ENCODE data around the gene COL2A1. TPM values are rescaled to one million over a fixed set of nuclear protein-coding genes. Genes with fewer than 3 reads are reported as not detected.

COL2A1 gene
- total RNA-seq, 1 experiment from 2014 or later: 10.8 TPM

DNA sequence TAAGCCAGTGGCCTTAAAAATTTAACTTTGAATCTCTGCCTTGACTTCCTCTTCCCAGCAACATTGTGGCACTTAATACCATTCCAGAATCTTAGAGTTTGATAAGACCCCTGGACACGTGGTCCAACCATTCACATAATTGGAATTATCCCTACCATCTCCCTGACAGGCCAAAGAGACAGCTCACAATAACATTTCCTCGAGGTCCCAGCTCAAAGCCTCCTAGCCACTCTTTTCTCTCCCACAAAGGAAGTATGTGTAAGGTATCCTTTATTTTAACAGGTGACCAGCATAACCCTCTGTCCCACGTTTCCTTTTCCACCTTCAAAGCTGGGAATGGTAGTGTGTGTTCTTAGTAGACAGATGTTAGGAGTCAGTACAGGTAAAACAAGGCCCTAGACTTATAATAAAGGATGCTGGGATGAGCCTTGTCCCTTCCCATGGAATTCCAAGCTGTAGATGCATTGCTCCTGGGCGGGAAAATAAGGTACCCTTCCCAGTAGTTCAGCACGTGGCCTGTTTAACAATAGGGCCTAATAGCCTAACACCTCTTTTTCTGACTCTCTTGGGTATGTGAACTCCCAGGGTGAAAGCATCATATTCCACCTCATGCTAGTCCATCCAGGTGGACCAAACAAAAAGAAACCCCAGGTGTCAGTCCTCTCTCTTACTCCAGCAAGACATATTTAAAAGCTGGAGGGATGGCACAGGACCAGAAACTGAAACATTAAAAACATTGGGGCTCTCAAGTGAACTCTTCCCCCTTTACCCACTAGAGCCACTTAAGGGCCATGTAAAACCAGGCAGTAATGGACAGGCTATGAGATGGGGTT lies 37.5 kb upstream of the COL2A1 start:
- peaks cover 23% of the 10 kb centered on the region in 2 experiments for H3K4me1 Mint-ChIP-seq
- Histone ChIP-seq H4K8ac (replicated peaks; ENCODE audit: insufficient read length, low read depth, low read length) (no peak overlapping the region), H2AK5ac (ENCODE audit: insufficient read length, low read length) (no peak overlapping the region), H4K20me1 (ENCODE audit: control insufficient read depth, insufficient read depth, insufficient read length) (no peaks in the 10 kb centered on the region), H2AFZ (ENCODE audit: low read length) (no peak overlapping the region), H3K23me2 (ENCODE audit: insufficient read length, low read depth, low read length, poor library complexity, severe bottlenecking) (no peaks in the 10 kb centered on the region), H2BK15ac (ENCODE audit: low read depth, low read length) (no peak overlapping the region), H3K79me1 (ENCODE audit: insufficient read depth, low read depth, low read length, poor library complexity, severe bottlenecking) (no peaks in the 10 kb centered on the region), H4K5ac (ENCODE audit: insufficient read length, low read depth, low read length) (no peak overlapping the region), H3K27ac (ENCODE audit: insufficient read length, low read depth, low read length) (no peak overlapping the region), H3K23ac (ENCODE audit: insufficient read length, low read depth, low read length) (no peak overlapping the region), H2BK12ac (ENCODE audit: insufficient read length, low read depth, low read length) (no peak overlapping the region), H2BK120ac (ENCODE audit: low read depth, low read length, poor library complexity, severe bottlenecking) (no peak overlapping the region), H3K4ac (ENCODE audit: low read depth, low read length) (no peak overlapping the region), H3K79me2 (ENCODE audit: insufficient read depth, low read length) (no peaks in the 10 kb centered on the region), H2BK5ac (ENCODE audit: insufficient read length, low read length) (no peak overlapping the region), H3K9me3 (ENCODE audit: control insufficient read depth, low read depth, low read length) (no peaks in the 10 kb centered on the region), H3K4me1 (ENCODE audit: insufficient read depth, low read length) (peaks cover 8% of the 10 kb centered on the region; the same call in 1 of the 2 replicates), H3K4me2 (ENCODE audit: insufficient read depth, insufficient read length, low read length) (no peak overlapping the region), H3K18ac (ENCODE audit: insufficient read length, low read depth, low read length) (no peak overlapping the region), H4K91ac (ENCODE audit: insufficient read length, low read depth, low read length) (no peak overlapping the region), H3K56ac (ENCODE audit: insufficient read length, low read depth, low read length) (no peak overlapping the region), H3K27me3 (ENCODE audit: insufficient read depth, low read length) (no peaks in the 10 kb centered on the region), H3T11ph (ENCODE audit: low read length) (no peak overlapping the region), H3K9ac (ENCODE audit: extremely low read depth, insufficient read length, low read length) (no peak overlapping the region), H2BK20ac (ENCODE audit: low read depth, low read length, poor library complexity, severe bottlenecking) (no peak overlapping the region), H3K14ac (ENCODE audit: insufficient read depth, low read length) (no peak overlapping the region)
- DNase-seq: no peak
- H3K4me3 Mint-ChIP-seq: no peak overlapping the region
- no peaks in the 10 kb centered on the region for H3K9me3 Mint-ChIP-seq
- no CpG with 5 or more reads among the region's 5 CpGs for WGBS (ENCODE audit: extremely low coverage, insufficient read length, low lambda C conversion rate)
- TF ChIP-seq, protein P1, sequence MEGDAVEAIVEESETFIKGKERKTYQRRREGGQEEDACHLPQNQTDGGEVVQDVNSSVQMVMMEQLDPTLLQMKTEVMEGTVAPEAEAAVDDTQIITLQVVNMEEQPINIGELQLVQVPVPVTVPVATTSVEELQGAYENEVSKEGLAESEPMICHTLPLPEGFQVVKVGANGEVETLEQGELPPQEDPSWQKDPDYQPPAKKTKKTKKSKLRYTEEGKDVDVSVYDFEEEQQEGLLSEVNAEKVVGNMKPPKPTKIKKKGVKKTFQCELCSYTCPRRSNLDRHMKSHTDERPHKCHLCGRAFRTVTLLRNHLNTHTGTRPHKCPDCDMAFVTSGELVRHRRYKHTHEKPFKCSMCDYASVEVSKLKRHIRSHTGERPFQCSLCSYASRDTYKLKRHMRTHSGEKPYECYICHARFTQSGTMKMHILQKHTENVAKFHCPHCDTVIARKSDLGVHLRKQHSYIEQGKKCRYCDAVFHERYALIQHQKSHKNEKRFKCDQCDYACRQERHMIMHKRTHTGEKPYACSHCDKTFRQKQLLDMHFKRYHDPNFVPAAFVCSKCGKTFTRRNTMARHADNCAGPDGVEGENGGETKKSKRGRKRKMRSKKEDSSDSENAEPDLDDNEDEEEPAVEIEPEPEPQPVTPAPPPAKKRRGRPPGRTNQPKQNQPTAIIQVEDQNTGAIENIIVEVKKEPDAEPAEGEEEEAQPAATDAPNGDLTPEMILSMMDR (conservative IDR thresholded peaks at IDR 0.05): no peak
- peaks cover 9 to 38% (median 33%) of the 10 kb centered on the region in 3 experiments for H3K36me3 Mint-ChIP-seq (ENCODE audit: insufficient read depth in 1 of 3, low read depth in 3 of 3)
- peaks cover 38% of the 10 kb centered on the region for H3K27me3 Mint-ChIP-seq (ENCODE audit: low read depth)
- no peak overlapping the region for H3K27ac Mint-ChIP-seq

All from H9 (cell line).